GM15510 (cell line): Measurements from ENCODE around the gene PALM.

ENCODE experiments used
- POLR2A ChIP-seq: IDR thresholded peaks from 3 replicates; pipeline ENCODE4 v1.6.1; 2011; ENCODE audit warnings: borderline replicate concordance; ENCODE audit not compliant: insufficient read length; ENCODE audit errors: extremely low read depth

The PALM gene

GRCh38 chr19:690203-690602 is 18.5 kb upstream of the PALM start:
- TF ChIP-seq POLR2A, result no peak

DNA sequence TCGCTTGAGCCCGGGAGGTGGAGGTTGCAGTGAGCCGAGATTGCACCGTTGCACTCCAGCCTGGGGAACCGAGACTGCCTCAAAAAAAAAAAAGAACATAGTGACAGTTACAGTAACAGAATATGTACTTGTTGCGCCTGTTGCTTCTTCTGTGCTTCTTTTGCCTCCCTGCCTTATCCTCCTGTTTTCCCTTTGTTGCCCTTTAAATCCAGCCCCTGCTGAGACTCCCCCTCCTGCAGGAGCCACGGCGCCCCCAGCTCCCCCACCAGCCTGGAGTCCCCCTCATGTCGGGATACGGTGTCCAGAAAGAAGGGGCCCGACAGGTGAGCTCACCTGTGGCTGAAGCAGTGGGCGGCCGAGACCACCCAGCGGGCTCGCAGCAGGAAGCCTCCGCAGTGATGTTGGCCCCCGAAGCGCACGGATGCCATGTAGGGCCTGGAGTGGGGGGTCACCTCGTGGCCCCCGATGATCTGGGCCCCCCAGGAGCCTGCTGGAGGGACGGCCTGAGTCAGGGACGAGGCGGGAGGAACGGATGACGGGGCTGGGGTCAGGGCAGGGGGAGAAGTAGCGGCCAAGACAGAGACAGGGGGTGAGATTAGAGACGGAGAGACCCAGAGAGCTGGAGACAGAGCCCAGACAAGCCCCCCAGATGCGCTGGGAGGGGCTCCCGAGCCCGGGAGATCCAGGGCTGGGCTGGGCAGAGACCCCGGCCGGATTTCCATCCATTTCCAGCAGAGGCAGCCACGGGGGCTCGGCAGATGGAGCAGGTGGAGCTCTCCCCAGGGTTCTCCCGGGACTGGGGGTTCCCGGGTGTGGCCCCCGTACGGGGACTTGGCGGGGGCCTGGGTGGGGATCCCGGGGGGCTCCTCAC is 14.0 kb upstream of the PALM start:
- no peak for TF ChIP-seq POLR2A

- TF ChIP-seq POLR2A, result no peak
Observed at GRCh38 chr19:695352-695949, 13.3 kb upstream of the PALM start, which contains the start of gene PRSS57. PRSS57 (minus strand) TSS chr19:695452; CDS start chr19:695430, 22 bp downstream.

GRCh38 chr19:703329-703650 is 5.4 kb upstream of the PALM start:
- TF ChIP-seq POLR2A, result no peak

DNA sequence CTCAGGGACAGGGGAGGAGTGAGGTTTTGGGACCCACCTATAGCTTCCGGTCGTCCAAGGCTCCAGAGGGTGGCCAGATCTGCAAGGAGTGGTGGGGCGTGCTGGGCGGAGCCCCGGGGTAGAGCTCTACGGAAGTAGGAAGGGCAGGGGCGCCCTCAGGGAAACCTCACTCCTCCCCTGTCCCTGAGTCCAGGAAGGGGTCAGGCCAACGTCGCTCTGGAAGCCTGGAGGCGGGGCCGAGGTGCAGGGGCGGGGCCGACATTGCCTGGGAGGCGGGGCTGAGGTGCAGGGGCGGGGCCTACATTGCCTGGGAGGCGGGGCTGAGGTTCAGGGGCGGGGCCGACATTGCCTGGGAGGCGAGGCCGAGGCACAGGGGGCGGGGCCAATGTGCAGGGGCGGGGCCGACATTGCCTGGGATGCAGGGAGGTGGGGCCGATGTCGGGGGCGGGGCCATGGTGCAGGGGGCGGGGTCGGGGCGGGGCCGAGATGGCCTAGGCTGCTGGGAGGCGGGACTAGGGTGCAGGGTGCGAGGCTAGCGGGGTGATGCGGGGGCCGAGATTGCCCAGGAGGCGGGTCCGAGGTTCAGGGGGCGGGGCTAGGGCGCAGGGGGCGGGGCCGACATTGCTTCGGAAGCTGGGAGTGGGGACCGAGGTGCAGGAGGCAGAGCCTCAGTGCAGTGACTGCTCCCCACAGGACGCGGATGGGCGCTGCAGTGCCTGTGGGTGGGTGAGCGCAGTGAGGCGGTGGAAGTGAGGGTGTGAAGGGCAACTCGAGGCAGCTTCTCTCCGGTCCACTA is 4.9 kb upstream of the PALM start:
- no peak for TF ChIP-seq POLR2A

DNA sequence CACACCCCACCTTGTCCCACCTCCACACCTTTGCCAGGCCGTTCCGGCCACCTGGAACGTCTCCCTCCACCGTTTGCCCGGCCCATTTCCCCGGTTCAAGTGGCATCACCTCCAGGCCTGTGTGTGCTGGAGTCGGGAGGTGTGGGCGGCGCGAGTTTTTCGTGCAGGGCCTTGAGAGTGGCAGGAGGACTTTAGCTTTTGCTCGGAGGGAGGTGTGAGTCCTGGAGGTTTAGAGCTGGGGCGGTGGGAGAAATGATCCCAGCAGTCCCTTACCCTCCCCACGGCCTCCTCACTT is 4.3 kb upstream of the PALM start:
- no peak for TF ChIP-seq POLR2A

DNA sequence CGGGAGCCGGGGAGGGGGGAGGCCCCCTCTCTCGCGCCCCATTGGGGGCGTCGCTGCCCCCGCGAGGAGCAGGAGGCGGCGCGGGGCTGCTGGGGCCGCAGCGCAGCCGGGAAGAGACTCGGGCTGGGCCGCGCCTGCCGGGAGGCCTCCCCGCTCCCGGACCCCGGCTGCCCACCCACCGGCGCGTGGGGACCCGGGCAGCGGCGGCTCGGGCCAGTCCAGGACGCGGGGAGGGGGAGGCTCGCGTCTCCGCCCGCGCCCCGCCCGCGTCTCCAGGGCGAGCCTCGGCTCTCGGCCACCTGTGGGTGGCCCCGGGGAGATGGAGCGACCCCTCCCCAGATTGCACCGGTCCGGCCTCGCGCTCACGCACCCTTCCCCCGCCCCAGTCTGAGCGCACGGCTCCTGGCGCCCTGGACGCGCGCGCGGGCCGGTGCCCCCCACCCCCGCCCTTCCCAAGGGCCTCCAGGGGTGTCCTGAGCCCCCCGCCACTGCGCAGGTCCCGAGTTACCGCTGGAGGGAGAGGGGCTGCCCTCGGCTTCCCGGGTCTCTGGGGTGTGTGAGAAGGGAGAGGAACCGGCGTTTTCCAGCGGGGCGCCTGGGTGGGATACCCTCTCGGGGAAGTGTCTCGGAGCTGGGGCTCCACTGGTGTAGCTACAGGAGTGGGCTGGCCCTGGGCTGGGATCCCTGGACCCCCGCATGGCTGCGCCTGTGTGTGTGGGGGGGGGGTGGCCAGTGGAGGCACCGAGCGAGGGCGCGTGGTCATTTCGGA is 645 bp downstream of the PALM start:
- TF ChIP-seq POLR2A, result no peak

- no peak for TF ChIP-seq POLR2A
Observed at GRCh38 chr19:709965-710571, 1.3 kb downstream of the PALM start.

GRCh38 chr19:710767-711166 is 2.0 kb downstream of the PALM start:
- no peak for TF ChIP-seq POLR2A

- no peak for TF ChIP-seq POLR2A
Observed at GRCh38 chr19:711254-711653, 2.5 kb downstream of the PALM start.

GRCh38 chr19:715347-715746 is 6.6 kb downstream of the PALM start:
- TF ChIP-seq POLR2A, result no peak

GRCh38 chr19:718251-718951 is 9.7 kb downstream of the PALM start:
- TF ChIP-seq POLR2A, result no peak

GRCh38 chr19:718991-719512 is 10.3 kb downstream of the PALM start:
- no peak for TF ChIP-seq POLR2A
